Neural cell (in vitro differentiated cells): ENCODE measurements around the gene SLC13A5.

ENCODE experiments used
- CTCF ChIP-seq: fragments of 450-650 bp; IDR thresholded peaks from 2 replicates; pipeline ENCODE4 v1.5.1; 2014; ENCODE audit warnings: antibody characterized with exemption, mild to moderate bottlenecking, moderate library complexity; ENCODE audit not compliant: poor library complexity, severe bottlenecking
- EP300 ChIP-seq: fragments of 450-650 bp; conservative IDR thresholded peaks from 2 replicates; pipeline ENCODE4 v1.6.1; 2014; ENCODE audit warnings: antibody characterized with exemption, mild to moderate bottlenecking, moderate library complexity; ENCODE audit not compliant: poor library complexity, severe bottlenecking
- EZH2 ChIP-seq: fragments of 200-600, 300-800 bp; shearing (Covaris generic), sonication (generic); IDR thresholded peaks from 2 replicates; pipeline ENCODE4 v1.6.1; 2014; ENCODE audit warnings: antibody characterized with exemption, low read length, borderline replicate concordance, mild to moderate bottlenecking; ENCODE audit not compliant: insufficient read depth, poor library complexity, severe bottlenecking
- MXI1 ChIP-seq: fragments of 450-650 bp; conservative IDR thresholded peaks from 2 replicates; pipeline ENCODE4 v1.6.1; 2014; ENCODE audit warnings: antibody characterized with exemption, mild to moderate bottlenecking; ENCODE audit not compliant: poor library complexity, severe bottlenecking
- POLR2AphosphoS5 ChIP-seq: IDR thresholded peaks from 2 replicates; pipeline ENCODE4 v1.6.1; 2012
- RAD21 ChIP-seq: fragments of 450-650 bp; conservative IDR thresholded peaks from 2 replicates; pipeline ENCODE4 v1.6.1; 2014; ENCODE audit warnings: antibody characterized with exemption, mild to moderate bottlenecking, moderate library complexity
- SMC3 ChIP-seq: fragments of 450-650 bp; conservative IDR thresholded peaks from 2 replicates; pipeline ENCODE4 v1.6.1; 2014; ENCODE audit warnings: antibody characterized with exemption, mild to moderate bottlenecking, moderate library complexity; ENCODE audit not compliant: poor library complexity
- TAF1 ChIP-seq: IDR thresholded peaks from 2 replicates; pipeline ENCODE4 v1.6.1; 2012; ENCODE audit warnings: low read depth
- TF ChIP-seq, protein P1 (sequence below): IDR thresholded peaks from 2 replicates; pipeline ENCODE4 v1.6.1; 2012; ENCODE audit warnings: borderline replicate concordance

DNA sequence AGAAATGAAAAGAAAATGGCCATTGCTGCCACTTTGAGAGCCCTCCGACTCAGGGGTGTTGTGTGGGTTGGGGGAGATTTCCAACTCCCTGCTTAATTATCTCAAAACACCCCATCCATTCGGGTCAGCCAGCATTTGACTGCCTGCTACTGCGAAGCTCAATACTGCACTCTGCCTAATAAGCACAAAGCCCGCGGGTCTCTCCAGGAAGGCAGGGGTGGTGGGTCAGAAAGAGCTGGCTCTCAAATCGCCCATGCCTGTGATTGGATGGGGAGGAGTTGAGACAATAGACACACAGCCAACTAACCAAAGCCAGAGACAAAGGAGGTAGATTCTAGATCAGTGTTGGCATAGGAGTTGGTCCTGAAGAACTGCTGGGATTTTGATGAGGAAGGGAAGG lies 40.4 kb upstream of the SLC13A5 start:
- no peak for TF ChIP-seq CTCF
- TF ChIP-seq, protein P1, sequence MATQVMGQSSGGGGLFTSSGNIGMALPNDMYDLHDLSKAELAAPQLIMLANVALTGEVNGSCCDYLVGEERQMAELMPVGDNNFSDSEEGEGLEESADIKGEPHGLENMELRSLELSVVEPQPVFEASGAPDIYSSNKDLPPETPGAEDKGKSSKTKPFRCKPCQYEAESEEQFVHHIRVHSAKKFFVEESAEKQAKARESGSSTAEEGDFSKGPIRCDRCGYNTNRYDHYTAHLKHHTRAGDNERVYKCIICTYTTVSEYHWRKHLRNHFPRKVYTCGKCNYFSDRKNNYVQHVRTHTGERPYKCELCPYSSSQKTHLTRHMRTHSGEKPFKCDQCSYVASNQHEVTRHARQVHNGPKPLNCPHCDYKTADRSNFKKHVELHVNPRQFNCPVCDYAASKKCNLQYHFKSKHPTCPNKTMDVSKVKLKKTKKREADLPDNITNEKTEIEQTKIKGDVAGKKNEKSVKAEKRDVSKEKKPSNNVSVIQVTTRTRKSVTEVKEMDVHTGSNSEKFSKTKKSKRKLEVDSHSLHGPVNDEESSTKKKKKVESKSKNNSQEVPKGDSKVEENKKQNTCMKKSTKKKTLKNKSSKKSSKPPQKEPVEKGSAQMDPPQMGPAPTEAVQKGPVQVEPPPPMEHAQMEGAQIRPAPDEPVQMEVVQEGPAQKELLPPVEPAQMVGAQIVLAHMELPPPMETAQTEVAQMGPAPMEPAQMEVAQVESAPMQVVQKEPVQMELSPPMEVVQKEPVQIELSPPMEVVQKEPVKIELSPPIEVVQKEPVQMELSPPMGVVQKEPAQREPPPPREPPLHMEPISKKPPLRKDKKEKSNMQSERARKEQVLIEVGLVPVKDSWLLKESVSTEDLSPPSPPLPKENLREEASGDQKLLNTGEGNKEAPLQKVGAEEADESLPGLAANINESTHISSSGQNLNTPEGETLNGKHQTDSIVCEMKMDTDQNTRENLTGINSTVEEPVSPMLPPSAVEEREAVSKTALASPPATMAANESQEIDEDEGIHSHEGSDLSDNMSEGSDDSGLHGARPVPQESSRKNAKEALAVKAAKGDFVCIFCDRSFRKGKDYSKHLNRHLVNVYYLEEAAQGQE: no peak
- no peak for TF ChIP-seq MXI1
- no peak for TF ChIP-seq SMC3
- TF ChIP-seq EP300: no peak
- no peak for TF ChIP-seq EZH2
- no peak for TF ChIP-seq TAF1
- TF ChIP-seq POLR2AphosphoS5: no peak
- TF ChIP-seq RAD21: no peak
